NCI-H526 (cell line): ENCODE results near the gene DAGLA.
A peak's percentile ranks its signal among the peaks of the same experiment; 100 is the strongest.

Experiments
- DNase-seq, 2 experiments: peaks; one replicate each; lab custom pipeline; 2025; lab: John Stamatoyannopoulos, UW

The DAGLA gene

GRCh38 chr11:61780581-61781162, 100.5 kb downstream of the DAGLA start:
- DNase-seq: no peak

GRCh38 chr11:61781585-61781984, 101.4 kb downstream of the DAGLA start:
- no peak for DNase-seq

GRCh38 chr11:61782299-61782698, 102.1 kb downstream of the DAGLA start:
- DNase-seq: no peak

GRCh38 chr11:61782841-61783240, 102.7 kb downstream of the DAGLA start:
- no peak for DNase-seq

- DNase-seq: no peak
These were observed 103.7 kb downstream of the DAGLA start for GRCh38 chr11:61783717-61784505.

GRCh38 chr11:61784506-61784805, 104.3 kb downstream of the DAGLA start:
- DNase-seq: no peak

GRCh38 chr11:61785837-61786402, 105.7 kb downstream of the DAGLA start:
- DNase-seq: no peak

- peak; percentile 47 to 82 for DNase-seq
These were observed 107.8 kb downstream of the DAGLA start for GRCh38 chr11:61787928-61788491.

- DNase-seq: peak; percentile 65 to 71
These were observed 111.6 kb downstream of the DAGLA start for GRCh38 chr11:61791737-61792309.

GRCh38 chr11:61792310-61793082, 112.3 kb downstream of the DAGLA start, which contains the start of the genes FEN1 and TMEM258:
TSS of gene FEN1 (plus strand) at chr11:61792911. CDS start at chr11:61795362, 2,451 bp downstream.
TSS of gene TMEM258 (minus strand) at chr11:61792599. CDS start at chr11:61792558, 41 bp downstream.
- DNase-seq: peak; percentile 95 to 97

- peak; percentile 64 to 65 for DNase-seq
These were observed 113.1 kb downstream of the DAGLA start for GRCh38 chr11:61793083-61793828.

GRCh38 chr11:61793829-61794204, 113.6 kb downstream of the DAGLA start:
- DNase-seq: no peak

GRCh38 chr11:61794579-61794978, 114.4 kb downstream of the DAGLA start:
- no peak for DNase-seq

GRCh38 chr11:61795459-61795858, 115.3 kb downstream of the DAGLA start:
- no peak for DNase-seq

- no peak for DNase-seq
These were observed 115.8 kb downstream of the DAGLA start for GRCh38 chr11:61795876-61796526.
